ENCODE measurements around the gene MPZL1. TPM values are rescaled to one million over a fixed set of nuclear protein-coding genes. Genes with fewer than 3 reads are reported as not detected.

Gene MPZL1
- total RNA-seq, 2 experiments from 2014 or later = 12.5 to 14.1 TPM

DNA sequence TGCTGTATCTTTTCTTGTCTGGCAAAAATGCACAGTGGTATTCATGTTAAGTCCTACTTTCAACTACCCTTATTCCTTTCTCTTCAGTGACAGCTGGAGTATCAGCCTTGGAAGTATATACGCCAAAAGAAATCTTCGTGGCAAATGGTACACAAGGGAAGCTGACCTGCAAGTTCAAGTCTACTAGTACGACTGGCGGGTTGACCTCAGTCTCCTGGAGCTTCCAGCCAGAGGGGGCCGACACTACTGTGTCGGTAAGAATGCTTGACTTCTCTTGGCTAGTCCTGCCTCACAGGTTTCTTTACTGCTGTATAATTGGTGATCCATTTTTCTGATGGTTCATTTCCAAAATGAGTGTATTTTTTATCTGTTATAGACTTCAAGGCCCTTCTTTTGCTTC lies 43.7 kb downstream of the MPZL1 start:
- no peak for DNase-seq
- H3K27me3 Mint-ChIP-seq = no peaks in the 10 kb centered on the region
- H3K4me1 Mint-ChIP-seq = peaks cover 31% of the 10 kb centered on the region
- H3K4me3 Mint-ChIP-seq = no peak overlapping the region
- CTCF ChIA-PET = no interaction called here
- H3K36me3 Mint-ChIP-seq (ENCODE audit: low read depth) = peaks cover 22% of the 10 kb centered on the region
- POLR2A ChIA-PET = no interaction called here
- no peak overlapping the region for H3K27ac Mint-ChIP-seq
- no peaks in the 10 kb centered on the region for H3K9me3 Mint-ChIP-seq

DNA sequence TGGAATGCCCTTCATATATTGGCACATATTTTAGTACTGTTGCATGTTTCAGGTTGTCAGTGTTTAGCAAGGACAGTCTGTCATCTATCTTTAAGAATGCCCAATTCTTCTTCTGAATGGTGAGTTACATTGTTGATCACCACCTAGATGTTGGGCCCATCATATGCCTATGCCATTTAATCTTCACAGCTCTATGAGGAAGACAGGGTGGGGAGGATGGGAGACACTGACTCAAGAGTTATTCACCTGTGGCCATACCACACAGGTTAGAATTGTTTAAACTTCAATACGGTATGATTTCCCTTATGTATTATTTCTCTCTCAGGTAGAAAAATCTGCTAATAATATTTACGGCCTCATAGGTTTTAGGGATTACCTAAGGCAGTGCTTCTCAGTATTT lies 44.8 kb downstream of the MPZL1 start:
- H3K36me3 Mint-ChIP-seq (ENCODE audit: low read depth) = peaks cover 27% of the 10 kb centered on the region
- POLR2A ChIA-PET = no interaction called here
- no peak overlapping the region for H3K27ac Mint-ChIP-seq
- H3K9me3 Mint-ChIP-seq = no peaks in the 10 kb centered on the region
- no peak overlapping the region for H3K4me3 Mint-ChIP-seq
- no peak for DNase-seq
- H3K27me3 Mint-ChIP-seq = no peaks in the 10 kb centered on the region
- peaks cover 21% of the 10 kb centered on the region for H3K4me1 Mint-ChIP-seq
- CTCF ChIA-PET = interaction anchor here (0.6 kb wide), 1 partner anchor 50 kb away, joined by 4 read pairs; no protein-coding TSS in a partner anchor

DNA sequence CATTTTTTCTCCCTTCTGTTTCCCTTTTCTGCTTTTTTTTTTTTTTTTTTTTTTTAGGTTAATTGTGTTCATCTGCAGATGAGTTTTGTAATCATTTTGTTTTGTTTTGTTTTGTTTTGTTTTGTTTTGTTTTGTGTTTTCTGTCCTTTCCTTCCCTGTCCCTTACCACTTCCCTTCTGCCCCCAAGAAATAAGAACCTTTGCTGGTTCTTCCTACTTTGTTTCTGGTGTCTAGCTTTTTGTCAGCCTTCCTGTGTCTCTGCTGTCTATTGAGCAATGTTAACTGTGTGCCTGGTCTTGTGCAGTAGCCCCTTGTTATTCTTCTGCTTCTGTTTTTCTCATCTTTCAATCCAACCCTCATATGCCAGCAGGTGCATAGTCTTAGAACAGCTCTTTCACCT lies 46.0 kb downstream of the MPZL1 start:
- Mint-ChIP-seq H3K9me3 (no peaks in the 10 kb centered on the region), H3K36me3 (ENCODE audit: low read depth) (peaks cover 35% of the 10 kb centered on the region), H3K27me3 (no peaks in the 10 kb centered on the region), H3K4me1 (peaks cover 9% of the 10 kb centered on the region), H3K4me3 (no peak overlapping the region), H3K27ac (no peak overlapping the region)
- CTCF ChIA-PET = interaction anchor here (0.6 to 1.1 kb wide), 4 partner anchors 9 to 168 kb away, joined by 3 to 5 read pairs (median 3); no protein-coding TSS in a partner anchor
- no peak for DNase-seq
- POLR2A ChIA-PET = no interaction called here

DNA sequence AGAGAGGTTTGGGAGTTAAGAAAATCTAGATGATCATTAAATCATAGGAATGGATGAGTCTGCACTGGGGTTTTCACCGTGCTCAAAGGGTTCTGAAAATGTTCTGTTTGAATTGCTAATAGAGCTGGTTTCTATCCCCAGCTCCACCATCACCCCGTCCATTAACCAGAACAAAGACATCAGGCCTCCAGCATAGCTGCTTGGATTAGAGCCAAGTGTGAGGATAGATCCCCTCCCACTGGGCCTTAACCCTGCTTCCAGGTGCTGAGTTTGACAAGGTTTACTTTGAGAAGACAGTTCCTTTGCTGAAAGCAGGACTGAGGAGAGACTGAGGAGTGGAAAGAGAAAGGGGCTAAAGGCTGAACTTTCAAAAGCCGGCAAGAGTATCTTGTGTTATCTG lies 48.3 kb downstream of the MPZL1 start:
- H3K36me3 Mint-ChIP-seq (ENCODE audit: low read depth) = peaks cover 36% of the 10 kb centered on the region

DNA sequence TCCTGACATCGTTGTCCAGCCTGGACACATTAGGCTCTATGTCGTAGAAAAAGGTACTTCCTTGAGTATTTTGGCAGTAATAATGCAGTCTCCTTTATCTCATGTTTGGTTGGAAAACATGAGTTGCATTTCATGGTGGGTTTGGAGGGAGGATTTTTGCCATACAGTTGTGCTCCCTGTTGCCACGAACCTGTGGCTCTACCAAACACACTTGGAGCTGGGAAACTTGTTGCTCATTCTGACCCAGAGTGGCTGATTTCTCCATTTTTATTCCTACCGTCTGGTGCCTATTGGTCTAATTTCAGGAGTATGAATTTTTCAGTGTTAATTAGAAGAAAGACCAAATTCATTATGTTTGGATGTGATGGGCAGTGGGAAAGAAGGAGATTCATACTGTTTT lies 50.7 kb downstream of the MPZL1 start:
- CTCF ChIA-PET = no interaction called here
- POLR2A ChIA-PET = no interaction called here
- no peaks in the 10 kb centered on the region for H3K9me3 Mint-ChIP-seq
- H3K4me1 Mint-ChIP-seq = peaks cover 26% of the 10 kb centered on the region
- H3K27me3 Mint-ChIP-seq = no peaks in the 10 kb centered on the region
- H3K4me3 Mint-ChIP-seq = no peak overlapping the region
- no peak for DNase-seq
- peaks cover 36% of the 10 kb centered on the region for H3K36me3 Mint-ChIP-seq (ENCODE audit: low read depth)
- no peak overlapping the region for H3K27ac Mint-ChIP-seq

More for the DNA sequence above, 48.3 kb downstream of the MPZL1 start:
- DNase-seq = no peak
- POLR2A ChIA-PET = no interaction called here
- H3K4me3 Mint-ChIP-seq = no peak overlapping the region
- no peaks in the 10 kb centered on the region for H3K9me3 Mint-ChIP-seq
- no peaks in the 10 kb centered on the region for H3K27me3 Mint-ChIP-seq
- no peak overlapping the region for H3K27ac Mint-ChIP-seq
- CTCF ChIA-PET = no interaction called here
- peaks cover 12% of the 10 kb centered on the region for H3K4me1 Mint-ChIP-seq

DNA sequence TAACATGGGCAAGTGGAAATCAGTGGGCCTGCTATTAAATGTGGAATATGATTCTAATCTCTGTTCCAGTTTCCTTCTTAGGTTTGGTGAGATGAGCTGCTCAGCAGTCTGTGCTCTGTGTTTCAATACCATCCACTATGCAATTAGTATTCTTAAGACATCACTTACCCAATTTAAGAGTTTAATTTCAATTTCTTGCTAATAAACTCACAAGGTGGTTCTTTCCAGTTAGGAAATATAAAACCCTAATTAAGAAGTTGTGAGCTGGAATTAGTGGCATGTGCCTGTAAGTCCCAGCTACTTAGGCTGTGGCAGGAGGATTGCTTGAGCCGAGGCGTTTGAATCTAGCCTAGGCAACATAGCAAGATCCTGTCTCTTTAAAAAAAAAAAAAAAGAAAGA lies 51.7 kb downstream of the MPZL1 start:
- H3K9me3 Mint-ChIP-seq = no peaks in the 10 kb centered on the region
- ChIA-PET CTCF (interaction anchor here (0.7 to 2.6 kb wide), 3 partner anchors 11 to 57 kb away, joined by 3 to 7 read pairs (median 3); no protein-coding TSS in a partner anchor), POLR2A (no interaction called here)
- no peak overlapping the region for H3K4me3 Mint-ChIP-seq
- no peak for DNase-seq
- H3K27ac Mint-ChIP-seq = no peak overlapping the region
- H3K36me3 Mint-ChIP-seq (ENCODE audit: low read depth) = peaks cover 31% of the 10 kb centered on the region
- H3K27me3 Mint-ChIP-seq = no peaks in the 10 kb centered on the region
- peaks cover 21% of the 10 kb centered on the region for H3K4me1 Mint-ChIP-seq

DNA sequence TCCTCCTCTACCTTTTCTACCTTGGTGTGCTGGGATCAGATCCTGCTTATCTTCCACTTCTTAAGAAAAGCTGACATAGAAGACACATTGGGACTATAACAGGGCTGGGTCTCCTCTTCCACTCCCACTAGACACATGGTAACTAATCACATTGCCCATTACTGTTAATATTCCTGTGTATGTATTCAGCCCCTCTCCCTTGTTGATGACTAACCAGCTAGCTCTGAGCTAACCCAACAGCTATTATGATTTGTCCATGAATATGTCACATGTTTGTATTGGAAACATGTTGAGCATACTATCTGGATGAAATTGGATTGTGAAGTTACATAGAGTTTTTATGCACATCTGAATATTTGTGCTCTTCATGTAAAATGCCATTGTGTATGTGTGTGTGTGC lies 52.9 kb downstream of the MPZL1 start:
- ChIA-PET POLR2A (no interaction called here), CTCF (interaction anchor here (2.6 kb wide), 1 partner anchor 13 kb away, joined by 7 read pairs; no protein-coding TSS in a partner anchor)
- Mint-ChIP-seq H3K27ac (no peak overlapping the region), H3K4me3 (no peak overlapping the region), H3K4me1 (peaks cover 21% of the 10 kb centered on the region), H3K27me3 (no peaks in the 10 kb centered on the region), H3K36me3 (ENCODE audit: low read depth) (peaks cover 27% of the 10 kb centered on the region), H3K9me3 (no peaks in the 10 kb centered on the region)
- no peak for DNase-seq

DNA sequence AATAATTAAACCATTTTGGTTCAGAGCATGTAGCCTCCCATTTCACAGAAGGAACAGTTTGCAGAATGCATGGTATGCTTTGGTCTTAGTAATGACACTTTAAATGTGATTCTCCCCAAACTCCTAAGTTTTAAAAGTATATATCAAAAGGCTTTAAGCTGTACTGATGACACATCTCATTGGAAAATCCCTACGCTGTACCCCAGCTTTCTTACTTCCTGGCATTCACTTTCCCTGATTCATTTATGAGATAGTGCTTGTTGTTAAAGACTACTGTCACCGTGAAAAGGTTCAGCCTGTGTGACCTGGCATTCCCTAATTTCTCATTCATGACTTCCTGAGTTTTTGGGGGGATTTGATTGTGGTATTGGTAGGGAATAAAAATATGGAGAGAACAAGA lies 53.4 kb downstream of the MPZL1 start:
- Mint-ChIP-seq H3K4me3 (no peak overlapping the region), H3K27ac (no peak overlapping the region), H3K36me3 (ENCODE audit: low read depth) (peaks cover 27% of the 10 kb centered on the region), H3K4me1 (peaks cover 21% of the 10 kb centered on the region), H3K9me3 (peaks cover 3% of the 10 kb centered on the region), H3K27me3 (no peaks in the 10 kb centered on the region)
- DNase-seq = no peak
- CTCF ChIA-PET = interaction anchor here (1.4 to 2.6 kb wide), 2 partner anchors 13 to 78 kb away, joined by 3 to 7 read pairs; no protein-coding TSS in a partner anchor
- POLR2A ChIA-PET = interaction anchor here (0.6 kb wide), 1 partner anchor 59 kb away, joined by 8 read pairs; no protein-coding TSS in a partner anchor

DNA sequence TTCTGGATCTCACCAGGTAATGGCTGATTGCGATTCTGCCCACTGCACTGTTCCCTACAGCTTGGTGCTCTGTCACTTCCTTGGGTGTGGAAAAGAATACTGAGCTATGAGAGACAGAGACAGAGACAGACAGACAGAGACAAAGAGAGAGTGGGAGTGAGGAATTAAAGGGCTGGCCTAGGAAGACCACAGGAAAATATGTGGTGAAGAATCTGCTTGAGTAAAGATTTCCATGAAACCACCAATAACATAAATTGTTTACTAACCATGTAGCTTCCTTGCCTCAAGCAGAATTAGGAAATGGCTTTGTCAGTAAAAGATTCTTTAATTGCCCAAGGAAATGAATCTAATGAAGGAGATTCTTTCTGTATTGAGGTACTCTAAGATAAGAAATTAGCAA lies 54.4 kb downstream of the MPZL1 start:
- H3K4me3 Mint-ChIP-seq = no peak overlapping the region
- H3K27me3 Mint-ChIP-seq = no peaks in the 10 kb centered on the region
- H3K4me1 Mint-ChIP-seq = peaks cover 21% of the 10 kb centered on the region
- no peak overlapping the region for H3K27ac Mint-ChIP-seq
- H3K9me3 Mint-ChIP-seq = peaks cover 3% of the 10 kb centered on the region
- CTCF ChIA-PET = interaction anchor here (1.4 to 2.6 kb wide), 2 partner anchors 14 to 79 kb away, joined by 3 to 7 read pairs; no protein-coding TSS in a partner anchor
- DNase-seq = no peak
- POLR2A ChIA-PET = interaction anchor here (0.6 kb wide), 1 partner anchor 33 kb away, joined by 4 read pairs; no protein-coding TSS in a partner anchor
- peaks cover 24% of the 10 kb centered on the region for H3K36me3 Mint-ChIP-seq (ENCODE audit: low read depth)

DNA sequence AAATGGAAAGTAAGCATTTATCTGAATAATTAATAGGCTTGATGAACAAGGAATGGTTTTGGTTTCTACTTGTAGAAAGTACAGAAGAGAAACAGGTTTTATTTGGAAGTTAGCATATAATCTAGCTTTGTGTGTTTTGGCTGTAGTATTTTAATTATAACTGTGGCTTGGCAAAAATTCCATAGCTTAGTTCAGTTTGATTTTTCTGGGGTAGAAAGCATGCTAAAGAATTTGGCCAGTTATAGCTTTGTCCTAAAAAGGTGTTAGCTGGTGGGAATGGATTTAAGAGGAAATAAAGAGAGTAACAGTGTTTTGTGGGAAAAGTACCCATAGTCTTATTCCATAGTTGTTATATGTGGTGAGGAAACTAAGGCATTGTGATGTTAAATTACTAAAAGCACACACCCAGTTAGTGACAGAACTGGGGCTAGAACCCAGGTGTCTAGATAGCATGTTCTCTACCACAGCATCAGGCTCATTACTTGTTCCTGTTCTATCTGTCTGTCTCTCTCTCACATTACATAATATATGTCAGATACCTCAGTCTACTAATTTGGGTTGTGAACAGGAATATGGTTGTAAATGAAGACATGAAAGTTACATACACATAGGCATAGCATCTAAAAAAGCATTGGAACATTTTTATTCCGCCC lies 55.0 kb downstream of the MPZL1 start:
- Mint-ChIP-seq H3K4me3 (no peak overlapping the region), H3K36me3 (ENCODE audit: low read depth) (peaks cover 20% of the 10 kb centered on the region), H3K27me3 (no peaks in the 10 kb centered on the region), H3K27ac (peak overlapping the region; percentile 20), H3K4me1 (peaks cover 21% of the 10 kb centered on the region), H3K9me3 (peaks cover 3% of the 10 kb centered on the region)
- POLR2A ChIA-PET = no interaction called here
- no peak for DNase-seq
- CTCF ChIA-PET = interaction anchor here (1.4 kb wide), 1 partner anchor 79 kb away, joined by 3 read pairs; no protein-coding TSS in a partner anchor

DNA sequence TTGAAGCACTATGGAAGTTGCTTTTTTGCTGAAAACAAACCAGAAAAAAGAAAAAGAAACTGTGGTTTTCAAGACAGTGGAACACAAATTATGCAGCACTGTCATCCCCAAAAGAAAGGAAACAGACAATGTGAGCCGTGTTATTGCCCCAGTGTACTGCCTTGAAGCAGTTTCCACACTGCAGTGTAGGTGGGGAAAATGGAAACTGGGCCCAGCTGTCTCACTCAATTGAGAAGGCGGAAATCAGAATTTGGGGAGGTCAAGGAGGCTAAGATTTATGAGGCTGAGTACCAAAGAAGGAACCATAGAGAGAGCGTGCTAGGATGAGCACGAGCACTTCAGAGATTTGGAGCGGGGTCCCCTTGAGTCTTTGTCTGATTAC lies 55.5 kb downstream of the MPZL1 start:
- CTCF ChIA-PET = interaction anchor here (0.6 kb wide), 1 partner anchor 48 kb away, joined by 4 read pairs; no protein-coding TSS in a partner anchor
- H3K27me3 Mint-ChIP-seq = no peaks in the 10 kb centered on the region
- peak overlapping the region; percentile 20 for H3K27ac Mint-ChIP-seq
- peaks cover 3% of the 10 kb centered on the region for H3K9me3 Mint-ChIP-seq
- peaks cover 19% of the 10 kb centered on the region for H3K36me3 Mint-ChIP-seq (ENCODE audit: low read depth)
- H3K4me3 Mint-ChIP-seq = no peak overlapping the region
- no peak for DNase-seq
- POLR2A ChIA-PET = no interaction called here
- peaks cover 21% of the 10 kb centered on the region for H3K4me1 Mint-ChIP-seq

DNA sequence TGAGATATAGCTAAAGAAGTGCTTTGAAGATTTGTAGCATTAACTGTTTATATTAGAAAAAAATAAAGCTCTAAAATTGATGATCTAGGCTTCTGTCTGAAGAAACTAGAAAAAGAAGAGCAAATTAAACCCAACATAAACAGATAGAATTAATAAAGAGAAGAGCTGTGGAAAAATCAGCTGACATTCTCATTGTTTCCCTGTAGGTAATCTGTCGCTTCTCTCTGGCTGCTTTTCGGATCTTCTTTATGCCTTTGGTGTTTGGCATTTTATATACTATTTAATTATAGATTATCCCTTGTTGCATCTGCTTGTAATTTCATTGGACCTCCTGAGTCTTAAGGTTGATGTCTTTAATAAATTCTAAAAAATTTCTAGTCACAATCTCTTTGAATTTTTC lies 59.8 kb downstream of the MPZL1 start:
- peaks cover 10% of the 10 kb centered on the region for H3K4me1 Mint-ChIP-seq
- ChIA-PET POLR2A (no interaction called here), CTCF (interaction anchor here (0.9 kb wide), 1 partner anchor 40 kb away, joined by 5 read pairs; no protein-coding TSS in a partner anchor)
- no peaks in the 10 kb centered on the region for H3K27me3 Mint-ChIP-seq
- H3K36me3 Mint-ChIP-seq (ENCODE audit: low read depth) = peaks cover 15% of the 10 kb centered on the region
- no peak overlapping the region for H3K4me3 Mint-ChIP-seq
- no peak for DNase-seq
- no peak overlapping the region for H3K27ac Mint-ChIP-seq
- peaks cover 3% of the 10 kb centered on the region for H3K9me3 Mint-ChIP-seq

DNA sequence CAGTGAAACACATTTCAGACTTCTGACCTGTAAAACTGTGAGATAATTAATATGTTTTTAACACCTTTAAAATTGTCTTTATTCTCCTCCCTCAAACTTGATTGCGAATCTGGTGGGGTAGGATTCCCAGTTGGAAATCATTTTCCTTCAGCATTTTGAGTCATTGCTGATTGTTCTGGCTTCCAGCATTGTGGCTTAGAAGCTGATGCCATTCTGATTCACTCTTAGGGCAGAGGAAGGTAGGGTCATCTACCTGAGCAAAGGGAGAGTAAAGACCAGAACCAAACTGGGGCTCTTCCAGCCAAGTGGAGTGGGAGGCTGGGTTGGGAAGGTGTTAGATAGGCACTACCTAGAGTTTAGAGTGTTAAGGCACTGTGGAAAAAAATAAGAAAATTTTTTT lies 61.2 kb downstream of the MPZL1 start:
- no peaks in the 10 kb centered on the region for H3K4me1 Mint-ChIP-seq

More for the DNA sequence above, 61.2 kb downstream of the MPZL1 start:
- Mint-ChIP-seq H3K36me3 (ENCODE audit: low read depth) (peaks cover 9% of the 10 kb centered on the region), H3K9me3 (peaks cover 3% of the 10 kb centered on the region), H3K27ac (no peak overlapping the region), H3K4me3 (no peak overlapping the region), H3K27me3 (no peaks in the 10 kb centered on the region)
- no peak for DNase-seq
- ChIA-PET CTCF (no interaction called here), POLR2A (no interaction called here)

Data from activated CD4-positive, alpha-beta T cell treated with anti-CD3 and anti-CD28 coated beads, Interleukin-2, amount 10 ng/mL, durations not matched to agents 7 days and 5 days (primary cell).